SU-DHL-6 (cell line): Measurements from ENCODE around the gene TIPIN.

Experiments
- CTCF ChIP-seq: fragments of 200-600 bp; sonication (generic); IDR thresholded peaks from one replicate; pipeline ENCODE4 v1.5.1; 2017; ENCODE audit warnings: antibody characterized with exemption, mild to moderate bottlenecking, low read length, moderate library complexity; ENCODE audit not compliant: insufficient read depth, poor library complexity, severe bottlenecking
- EZH2phosphoT487 ChIP-seq: fragments of 200-600 bp; sonication (generic), shearing (Covaris generic); conservative IDR thresholded peaks from 2 replicates; pipeline ENCODE4 v1.6.1; 2018; ENCODE audit warnings: mild to moderate bottlenecking, antibody characterized with exemption, low read length, moderate library complexity, mixed read lengths

DNA sequence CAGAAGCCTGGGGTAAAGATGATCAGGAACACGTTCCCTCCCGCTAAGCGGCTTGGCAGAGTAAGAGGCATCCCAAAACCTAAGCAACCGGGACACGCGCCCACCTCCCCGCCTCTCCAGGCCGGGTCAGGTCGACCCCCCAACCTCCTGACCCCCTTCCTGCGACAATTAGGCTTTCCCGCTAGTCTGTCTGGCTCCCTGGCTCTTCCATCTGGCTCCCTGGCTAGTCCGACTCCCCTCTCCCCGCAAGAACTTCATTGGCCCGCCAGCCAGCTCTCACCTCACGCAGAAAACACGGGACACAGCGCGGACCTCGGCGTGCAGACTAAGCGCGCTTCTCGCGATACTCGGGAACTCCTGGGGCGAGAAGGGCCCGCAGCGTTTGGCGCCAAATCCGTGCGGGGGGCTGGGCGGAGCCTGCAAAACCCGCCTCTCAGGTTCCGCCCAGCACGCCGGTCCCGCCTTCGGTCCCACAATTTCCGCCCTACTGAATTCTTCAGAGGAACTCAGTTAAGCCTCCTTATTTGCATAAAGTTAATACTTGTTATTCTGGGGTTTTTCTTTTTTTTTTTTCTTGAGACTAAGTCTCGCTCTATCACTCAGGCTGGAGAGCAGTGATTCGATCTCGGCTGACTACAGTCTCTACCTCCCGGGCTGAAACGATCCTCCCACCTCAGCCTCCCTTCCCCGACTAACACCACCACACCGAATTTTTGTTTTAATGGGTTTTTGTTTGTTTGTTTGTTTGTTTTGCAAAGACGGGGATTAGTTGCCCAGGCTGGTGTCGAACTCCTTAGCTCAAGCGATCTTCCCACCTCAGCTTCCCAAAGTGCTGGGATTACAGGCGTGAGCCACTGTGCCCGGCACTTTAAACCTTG is at the start of gene TIPIN:
- TF ChIP-seq CTCF (no peak), EZH2phosphoT487 (no peak)
